ELF-1 (cell line): ENCODE measurements around the gene CARS2.
"Not testable (repeated sequence)": the region's sequence is repeated elsewhere in the genome, so short reads cannot be mapped to it uniquely, and the experiment has no call there.

Experiments
- DNase-seq: peaks from one replicate; pipeline ENCODE4 v3.0.0-alpha.2; 2016; ENCODE audit warnings: low read depth, low spot score

The CARS2 gene

DNA sequence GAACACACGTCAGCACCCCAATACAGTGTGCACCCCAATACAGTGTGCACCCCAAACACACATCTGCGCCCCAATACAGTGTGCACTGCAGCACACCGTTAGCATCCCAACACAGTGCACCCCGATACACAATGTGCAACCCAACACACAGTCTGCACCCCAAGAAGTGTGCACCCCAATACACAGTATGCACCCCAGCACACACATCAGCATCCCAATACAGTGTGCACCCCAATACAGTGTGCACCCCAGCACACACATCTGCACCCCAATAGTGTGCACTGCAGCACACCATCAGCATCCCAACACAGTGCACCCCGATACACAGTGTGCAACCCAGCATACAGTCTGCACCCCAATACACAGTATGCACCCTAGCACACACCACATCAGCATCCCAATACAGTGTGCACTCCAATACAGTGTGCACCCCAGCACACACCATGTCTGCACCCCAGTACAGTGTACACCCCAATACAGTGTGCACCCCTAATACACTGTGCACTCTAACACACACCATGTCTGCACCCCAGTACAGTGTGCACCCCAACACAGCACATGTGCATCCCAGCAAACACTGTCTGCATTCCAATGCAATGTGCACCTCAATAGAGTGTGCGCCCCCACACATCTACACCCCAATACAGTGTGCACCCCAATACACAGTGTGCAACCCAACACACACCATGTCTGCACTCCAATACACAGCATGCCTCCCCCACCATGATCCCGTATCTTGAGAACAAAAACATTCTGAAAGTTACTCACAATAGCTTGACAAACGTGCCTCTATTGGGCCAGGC lies 855 bp upstream of the CARS2 start:
- DNase-seq, result peak; percentile 44

DNA sequence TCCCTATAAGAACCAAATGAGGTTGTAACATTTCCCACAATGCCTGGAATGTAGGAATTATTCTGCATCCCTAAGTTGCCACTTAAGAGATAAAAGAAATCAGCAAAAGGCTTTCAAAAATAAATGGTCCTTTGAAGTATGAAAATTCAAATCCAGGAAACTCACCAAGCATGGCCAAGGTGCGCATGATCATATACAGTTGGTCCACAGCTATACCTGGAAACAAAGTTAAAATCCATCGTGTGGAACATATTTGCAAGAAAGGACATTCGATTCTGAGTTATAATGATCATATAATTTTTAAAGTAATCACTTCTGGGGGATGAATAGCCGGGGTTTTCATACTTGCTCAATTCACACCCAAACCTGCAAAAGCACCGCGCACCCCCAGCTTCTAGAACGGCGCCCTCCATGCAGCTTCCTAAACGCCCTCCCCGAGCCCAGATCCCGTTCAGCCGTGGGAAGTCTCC lies 525 bp downstream of the CARS2 start:
- DNase-seq, result peak; percentile 10

GRCh38 chr13:110702591-110703526 lies 3.1 kb downstream of the CARS2 start:
- DNase-seq, result no peak

GRCh38 chr13:110702089-110702488 lies 3.8 kb downstream of the CARS2 start:
- no peak for DNase-seq

GRCh38 chr13:110701061-110701460 lies 4.9 kb downstream of the CARS2 start:
- not testable (repeated sequence) for DNase-seq

DNA sequence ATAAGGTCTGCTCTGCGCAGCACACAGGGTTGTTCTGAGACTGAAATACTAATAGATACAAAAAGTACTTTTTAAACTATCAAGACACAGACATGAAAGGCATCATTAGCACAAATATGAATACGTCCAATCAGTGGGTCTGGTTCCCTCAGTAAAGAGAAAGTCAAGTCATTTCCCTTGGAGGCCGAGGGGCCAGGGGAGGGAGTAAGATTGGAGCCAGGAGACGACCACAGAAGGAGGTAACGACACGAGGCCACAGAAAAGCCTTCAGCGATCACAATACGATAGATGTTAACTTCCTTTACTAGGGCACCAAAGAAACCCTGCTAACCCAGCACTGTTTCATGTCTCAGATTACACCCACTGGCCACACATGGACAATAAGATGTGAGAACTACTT lies 5.3 kb downstream of the CARS2 start:
- DNase-seq, result no peak

DNA sequence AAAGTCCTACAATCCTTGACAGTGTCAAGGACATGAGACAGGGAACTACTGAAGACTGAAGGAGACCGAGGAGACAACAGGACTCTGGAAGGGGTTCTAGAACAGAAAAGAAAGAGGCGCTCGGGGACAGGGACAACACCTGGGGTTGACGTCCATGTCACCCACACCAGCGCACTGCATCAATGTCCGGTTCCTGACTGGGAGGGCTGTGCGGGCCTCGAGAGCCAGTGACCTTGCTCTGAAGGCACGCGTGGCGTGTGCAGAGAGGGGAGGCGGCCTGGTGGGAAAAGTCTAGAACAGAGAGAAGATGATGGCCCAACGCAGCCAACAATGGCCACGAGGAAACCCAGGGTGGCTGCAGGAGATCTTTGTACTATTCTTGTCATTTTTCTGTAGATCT lies 5.7 kb downstream of the CARS2 start:
- no peak for DNase-seq

DNA sequence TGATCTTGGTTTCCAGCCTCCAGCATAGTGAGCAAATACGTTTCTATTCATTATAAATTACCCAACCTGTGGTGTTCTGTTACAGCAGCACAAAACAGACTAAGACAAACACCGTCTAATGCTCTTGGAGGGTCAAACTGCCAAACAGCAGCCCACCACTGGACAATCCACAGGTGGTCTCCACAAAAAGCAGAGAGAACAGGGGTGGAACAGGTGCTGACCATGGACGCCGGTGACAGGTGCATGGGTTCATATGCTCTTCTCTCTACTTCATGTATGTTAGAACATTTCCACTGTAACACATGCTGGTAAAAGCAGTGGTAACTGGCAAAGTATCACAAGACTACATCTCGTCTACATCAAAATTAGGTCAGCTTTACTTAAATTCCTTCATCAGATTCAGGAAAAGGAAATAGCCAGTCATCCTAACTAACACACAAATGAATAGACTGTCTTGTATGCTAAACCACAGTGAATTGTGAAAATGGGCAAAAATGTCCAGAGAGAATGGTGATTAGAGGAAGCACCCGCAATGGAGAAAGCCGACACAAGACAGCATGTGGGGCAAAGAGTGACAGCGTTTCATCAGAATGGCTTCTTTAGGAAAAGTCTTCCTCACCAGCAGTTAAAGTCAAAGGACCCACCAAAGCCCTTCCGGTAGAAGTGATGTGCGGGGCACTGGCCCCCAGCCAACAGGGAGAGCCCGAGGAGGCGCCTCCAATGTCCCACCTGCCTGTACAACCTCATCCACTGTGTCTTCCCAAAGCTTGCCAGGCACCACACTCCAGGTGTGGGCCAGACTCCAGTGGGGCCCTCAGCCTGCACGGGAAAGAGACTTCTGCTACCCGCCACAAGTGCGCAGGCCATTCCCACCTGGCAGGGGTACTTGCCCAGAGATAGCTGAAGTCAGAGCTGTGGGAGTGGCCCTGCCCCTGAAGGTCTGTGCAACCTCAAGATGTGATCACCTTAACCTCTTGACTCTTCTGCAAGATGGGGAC lies 6.5 kb downstream of the CARS2 start:
- no peak for DNase-seq

DNA sequence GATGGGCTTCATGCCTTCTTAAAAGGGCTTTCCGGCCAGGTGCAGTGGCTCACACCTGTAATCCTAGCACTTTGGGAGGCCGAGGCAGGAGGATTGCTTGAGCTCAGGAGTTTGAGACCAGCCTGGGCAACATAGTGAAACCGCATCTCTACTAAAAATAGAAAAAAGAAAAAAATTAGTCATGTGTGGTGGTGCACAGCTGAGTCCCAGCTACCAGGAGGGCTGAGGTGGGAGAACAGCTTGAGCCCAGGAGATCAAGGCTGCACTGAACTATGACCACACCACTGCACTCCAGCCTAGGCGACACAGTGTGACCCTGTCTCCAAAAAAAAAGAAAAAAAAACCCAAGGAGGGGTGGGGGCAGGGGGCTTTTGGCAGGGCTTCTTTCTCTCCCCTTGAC lies 7.2 kb downstream of the CARS2 start:
- no peak for DNase-seq

GRCh38 chr13:110697842-110698241 lies 8.1 kb downstream of the CARS2 start:
- DNase-seq, result no peak

GRCh38 chr13:110696776-110697175 lies 9.1 kb downstream of the CARS2 start:
- DNase-seq, result no peak

DNA sequence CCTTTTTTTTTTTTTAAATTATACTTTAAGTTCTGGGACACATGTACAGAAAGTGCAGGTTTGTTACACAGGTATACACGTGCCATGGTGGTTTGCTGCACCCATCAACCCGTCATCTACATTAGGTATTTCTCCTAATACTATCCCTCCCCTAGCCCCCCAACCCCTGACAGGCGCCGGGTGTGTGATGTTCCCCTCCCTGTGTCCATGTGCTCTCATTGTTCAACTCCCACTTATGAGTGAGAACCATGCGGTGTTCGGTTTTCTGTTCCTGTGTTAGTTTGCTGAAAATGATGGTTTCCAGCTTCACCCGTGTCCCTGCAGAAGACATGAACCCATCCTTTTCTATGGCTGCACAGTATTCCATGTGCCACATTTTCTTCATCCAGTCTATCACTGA lies 10.1 kb downstream of the CARS2 start:
- DNase-seq, result not testable (repeated sequence)

DNA sequence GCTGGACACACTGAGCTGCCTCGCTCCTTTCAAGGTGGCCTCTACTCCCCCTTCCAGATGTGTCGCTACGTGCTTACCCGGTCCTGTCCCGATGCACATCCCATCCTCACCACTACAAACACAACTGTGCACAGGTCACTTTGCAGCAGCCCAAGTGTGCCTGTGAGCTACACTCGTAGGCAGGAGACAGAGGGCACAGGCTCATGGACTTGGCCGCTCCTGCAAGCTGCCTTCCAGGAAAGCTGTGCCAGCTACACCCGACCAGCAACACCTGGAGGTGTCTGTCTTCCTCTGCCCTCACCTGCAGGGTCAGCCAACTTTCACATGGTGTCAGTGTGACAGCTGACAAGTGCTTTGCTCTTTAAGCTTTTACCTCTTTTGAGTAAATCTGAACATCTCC lies 15.4 kb downstream of the CARS2 start:
- DNase-seq, result no peak

DNA sequence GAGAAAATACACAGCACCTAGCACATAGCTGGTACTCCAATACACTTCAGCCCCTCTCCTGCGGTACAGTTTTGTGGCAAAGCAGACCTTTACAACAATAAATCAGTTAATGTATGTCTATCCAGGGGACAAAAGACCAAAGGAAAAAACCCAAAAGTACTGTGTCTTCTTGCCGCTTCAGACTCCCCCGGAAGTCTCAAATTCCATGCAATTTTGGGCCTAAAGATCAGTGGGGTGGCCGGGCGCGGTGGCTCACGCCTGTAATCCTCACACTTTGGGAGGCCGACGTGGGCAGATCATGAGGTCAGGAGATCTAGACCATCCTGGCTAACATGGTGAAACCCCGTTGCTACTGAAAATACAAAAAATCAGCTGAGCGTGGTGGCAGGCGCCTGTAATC lies 16.2 kb downstream of the CARS2 start:
- DNase-seq, result no peak

DNA sequence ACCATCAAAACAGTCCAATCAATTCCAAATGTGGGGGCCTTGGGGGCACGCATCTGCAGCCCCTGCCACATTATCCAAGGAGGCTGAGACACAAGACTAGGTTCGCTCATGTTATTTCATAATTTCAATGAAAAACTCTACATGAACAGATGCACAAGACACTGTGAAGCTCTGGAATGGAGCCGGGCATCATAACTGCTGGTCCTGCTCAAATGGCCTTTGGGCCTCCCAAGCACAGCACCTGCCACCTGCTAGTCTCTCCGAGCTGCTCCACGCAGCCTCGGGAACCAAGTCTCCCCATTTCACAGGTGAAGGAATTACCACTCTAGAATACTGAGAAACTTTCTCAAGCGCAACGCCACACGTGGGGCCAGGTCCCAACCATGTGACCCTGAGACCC lies 16.9 kb downstream of the CARS2 start:
- DNase-seq, result no peak

GRCh38 chr13:110687736-110688135 lies 18.2 kb downstream of the CARS2 start:
- no peak for DNase-seq

DNA sequence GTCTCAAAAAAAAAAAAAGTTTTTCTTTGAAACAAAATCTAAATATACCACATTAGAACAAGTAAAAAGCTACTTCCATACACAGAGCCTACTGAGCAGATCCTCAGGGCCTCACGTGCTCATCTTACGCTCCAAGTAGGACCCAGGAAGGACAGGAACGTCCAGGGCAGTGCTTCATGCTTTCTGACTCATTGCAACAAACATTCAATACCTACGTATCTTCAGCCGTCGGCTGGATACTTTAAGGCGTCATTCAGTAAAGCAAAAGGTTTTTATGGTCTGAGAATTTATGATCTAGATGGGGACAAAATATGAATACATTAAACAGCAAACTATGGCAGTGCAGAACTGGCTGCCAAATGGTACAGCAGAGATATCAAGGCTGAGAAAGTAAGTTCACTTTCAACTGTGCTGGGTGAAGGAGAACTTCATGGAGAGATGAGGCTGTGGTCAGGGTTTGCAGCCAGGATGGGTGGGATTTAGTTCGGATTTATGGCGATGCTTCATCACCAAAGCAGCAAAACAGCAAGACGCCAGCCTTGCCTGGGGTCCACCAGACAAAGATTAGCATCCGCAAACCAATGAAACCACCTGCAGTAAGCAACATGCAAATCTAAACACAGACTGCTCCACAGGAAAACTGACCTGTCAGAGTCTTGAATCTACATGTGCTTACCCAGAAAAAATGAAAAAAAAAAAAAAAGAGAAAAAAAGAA lies 20.5 kb downstream of the CARS2 start:
- DNase-seq, result no peak

GRCh38 chr13:110684388-110685056 lies 21.4 kb downstream of the CARS2 start:
- no peak for DNase-seq

- no peak for DNase-seq
Measured at GRCh38 chr13:110683921-110684320, 22.0 kb downstream of the CARS2 start.

DNA sequence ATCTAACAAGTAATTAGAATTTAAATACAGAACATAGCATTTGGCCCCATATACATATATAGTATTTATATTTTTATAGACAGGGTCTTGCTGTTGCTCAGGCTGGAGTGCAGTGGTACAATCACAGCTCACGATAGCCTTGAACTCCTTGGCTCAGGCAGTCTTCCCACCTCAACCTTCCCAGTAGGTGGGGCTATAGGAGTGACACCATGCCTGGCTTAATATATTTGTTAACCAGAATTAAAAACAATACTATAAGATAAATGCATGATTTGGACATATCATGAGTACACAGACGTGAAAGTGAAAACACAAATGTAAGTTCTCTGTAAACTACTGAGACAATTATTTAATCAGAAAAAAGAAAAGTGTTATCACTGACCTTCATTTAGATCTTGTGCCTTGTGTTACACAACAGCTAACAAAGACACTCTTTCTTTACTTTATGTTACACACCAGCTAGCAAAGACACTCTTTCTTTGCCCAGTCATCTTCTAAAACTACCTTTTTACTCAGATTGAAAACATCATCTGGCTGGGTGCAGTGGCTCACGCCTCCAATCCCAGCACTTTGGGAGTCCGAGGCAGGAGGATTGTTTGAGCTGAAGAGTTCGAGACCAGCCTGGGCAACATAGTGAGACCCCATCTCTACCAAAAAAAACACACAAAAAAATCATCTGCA lies 22.6 kb downstream of the CARS2 start:
- no peak for DNase-seq
